Epithelial cell of proximal tubule (primary cell): ENCODE data around the gene ARHGAP40. TPM values are rescaled to one million over a fixed set of nuclear protein-coding genes. Genes with fewer than 3 reads are reported as not detected.

Source experiments
- DNase-seq: peaks from one replicate; pipeline ENCODE4 v3.0.0-alpha.2; 2011; ENCODE audit warnings: low read depth
- H3K4me3 ChIP-seq: 2 replicates; pipeline ENCODE4 v1.5.1; 2011; ENCODE audit warnings: low read depth, mild to moderate bottlenecking, low read length
- total RNA-seq: library from RNA; depleted of rRNA; stranded (reverse); fragments of >200 nt; gene quantifications from 2 replicates; pipeline ENCODE4 v1.2.3, GENCODE V29; 2015
- TF ChIP-seq, protein P1 (sequence below): conservative IDR thresholded peaks from 2 replicates; pipeline ENCODE4 v1.5.1; 2012; ENCODE audit warnings: low read depth, mild to moderate bottlenecking, low read length

Gene ARHGAP40
- total RNA-seq, 1 donor from 2014 or later, result 5.6 TPM

DNA sequence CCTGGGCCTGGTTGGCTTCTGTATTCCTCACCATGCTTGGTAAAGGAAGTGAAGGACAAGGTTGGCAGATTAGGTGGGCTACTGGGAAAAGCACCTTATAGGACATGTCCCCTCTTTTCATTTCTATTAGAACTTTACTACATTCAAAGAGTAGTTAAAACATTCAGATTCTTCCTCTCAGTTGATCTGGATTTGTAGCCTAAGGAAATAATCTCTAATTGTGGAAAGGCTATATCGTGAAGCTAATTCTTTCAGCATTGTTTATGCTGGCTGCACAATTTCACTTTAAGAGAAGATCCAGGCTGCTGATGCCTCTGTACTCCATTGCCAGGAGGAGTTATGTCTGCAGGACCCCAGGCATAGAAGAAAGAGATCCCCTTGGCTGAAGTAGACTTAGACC, 58.8 kb downstream of the ARHGAP40 start:
- DNase-seq, result no peak
- TF ChIP-seq, protein P1, sequence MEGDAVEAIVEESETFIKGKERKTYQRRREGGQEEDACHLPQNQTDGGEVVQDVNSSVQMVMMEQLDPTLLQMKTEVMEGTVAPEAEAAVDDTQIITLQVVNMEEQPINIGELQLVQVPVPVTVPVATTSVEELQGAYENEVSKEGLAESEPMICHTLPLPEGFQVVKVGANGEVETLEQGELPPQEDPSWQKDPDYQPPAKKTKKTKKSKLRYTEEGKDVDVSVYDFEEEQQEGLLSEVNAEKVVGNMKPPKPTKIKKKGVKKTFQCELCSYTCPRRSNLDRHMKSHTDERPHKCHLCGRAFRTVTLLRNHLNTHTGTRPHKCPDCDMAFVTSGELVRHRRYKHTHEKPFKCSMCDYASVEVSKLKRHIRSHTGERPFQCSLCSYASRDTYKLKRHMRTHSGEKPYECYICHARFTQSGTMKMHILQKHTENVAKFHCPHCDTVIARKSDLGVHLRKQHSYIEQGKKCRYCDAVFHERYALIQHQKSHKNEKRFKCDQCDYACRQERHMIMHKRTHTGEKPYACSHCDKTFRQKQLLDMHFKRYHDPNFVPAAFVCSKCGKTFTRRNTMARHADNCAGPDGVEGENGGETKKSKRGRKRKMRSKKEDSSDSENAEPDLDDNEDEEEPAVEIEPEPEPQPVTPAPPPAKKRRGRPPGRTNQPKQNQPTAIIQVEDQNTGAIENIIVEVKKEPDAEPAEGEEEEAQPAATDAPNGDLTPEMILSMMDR, result no peak
- H3K4me3 ChIP-seq, result no peak overlapping the region

DNA sequence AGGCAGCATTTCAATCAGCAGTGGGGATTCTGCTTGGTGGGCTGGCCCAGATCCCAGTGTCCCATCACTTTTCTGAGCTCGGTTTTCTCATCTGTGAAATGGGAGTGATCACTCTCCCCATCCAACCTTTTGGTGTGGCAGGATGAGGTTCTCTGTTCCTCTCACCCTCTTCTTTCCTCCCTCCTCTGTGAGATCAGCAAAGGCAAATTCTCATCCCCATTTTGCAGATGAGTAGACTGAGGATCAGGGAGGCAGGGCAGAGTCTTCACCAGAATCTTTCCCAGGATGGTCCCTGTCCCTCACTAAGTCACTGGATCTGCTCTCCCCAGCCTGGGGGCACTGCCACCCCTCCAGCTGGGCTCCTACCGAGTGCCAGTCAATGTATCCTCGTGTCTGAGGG, 62.1 kb downstream of the ARHGAP40 start:
- TF ChIP-seq, protein P1, result no peak
- no peak for DNase-seq
- H3K4me3 ChIP-seq, result no peak overlapping the region

DNA sequence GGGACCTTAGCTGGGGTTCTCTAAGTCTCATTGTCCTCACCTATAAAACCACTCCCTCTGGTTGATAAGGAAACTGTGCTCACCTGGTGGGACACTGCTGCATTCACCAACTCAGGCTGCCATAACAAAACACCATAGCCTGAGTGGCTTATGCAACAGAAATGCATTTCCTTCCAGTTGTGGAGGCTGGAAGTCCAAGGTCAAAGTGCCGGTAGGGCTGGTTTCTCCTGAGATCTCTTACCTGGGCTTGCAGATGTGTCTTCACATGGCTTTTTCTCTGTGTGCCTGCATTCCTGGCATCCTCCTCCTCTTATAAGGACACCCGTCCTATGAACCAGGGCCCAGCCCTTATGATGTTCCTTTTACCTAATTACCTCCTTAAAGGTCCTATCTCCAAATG, 62.7 kb downstream of the ARHGAP40 start:
- DNase-seq, result no peak
- no peak overlapping the region for H3K4me3 ChIP-seq

DNA sequence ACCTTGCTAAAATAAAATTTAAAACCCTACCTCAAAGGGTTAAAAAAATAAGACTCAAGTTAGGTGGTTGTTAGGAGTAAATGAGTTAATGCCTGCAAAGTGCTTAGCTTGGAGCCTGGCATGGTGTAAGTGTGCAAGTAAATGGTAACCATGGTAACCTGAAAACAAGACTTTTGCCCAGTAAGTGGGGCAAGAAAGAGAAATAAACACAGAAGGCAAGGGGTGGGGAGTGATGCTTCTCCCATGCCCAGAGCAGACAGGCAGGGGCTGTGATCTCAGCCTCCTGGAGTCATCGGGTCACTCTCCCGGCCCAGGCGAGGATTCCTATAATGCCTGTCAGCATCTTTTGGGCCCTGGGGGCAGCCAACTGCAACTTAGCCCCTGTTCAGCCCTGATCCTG, 63.5 kb downstream of the ARHGAP40 start:
- TF ChIP-seq, protein P1, result no peak
- no peak overlapping the region for H3K4me3 ChIP-seq
- no peak for DNase-seq

More for the DNA sequence above, 62.7 kb downstream of the ARHGAP40 start:
- TF ChIP-seq, protein P1, result no peak

DNA sequence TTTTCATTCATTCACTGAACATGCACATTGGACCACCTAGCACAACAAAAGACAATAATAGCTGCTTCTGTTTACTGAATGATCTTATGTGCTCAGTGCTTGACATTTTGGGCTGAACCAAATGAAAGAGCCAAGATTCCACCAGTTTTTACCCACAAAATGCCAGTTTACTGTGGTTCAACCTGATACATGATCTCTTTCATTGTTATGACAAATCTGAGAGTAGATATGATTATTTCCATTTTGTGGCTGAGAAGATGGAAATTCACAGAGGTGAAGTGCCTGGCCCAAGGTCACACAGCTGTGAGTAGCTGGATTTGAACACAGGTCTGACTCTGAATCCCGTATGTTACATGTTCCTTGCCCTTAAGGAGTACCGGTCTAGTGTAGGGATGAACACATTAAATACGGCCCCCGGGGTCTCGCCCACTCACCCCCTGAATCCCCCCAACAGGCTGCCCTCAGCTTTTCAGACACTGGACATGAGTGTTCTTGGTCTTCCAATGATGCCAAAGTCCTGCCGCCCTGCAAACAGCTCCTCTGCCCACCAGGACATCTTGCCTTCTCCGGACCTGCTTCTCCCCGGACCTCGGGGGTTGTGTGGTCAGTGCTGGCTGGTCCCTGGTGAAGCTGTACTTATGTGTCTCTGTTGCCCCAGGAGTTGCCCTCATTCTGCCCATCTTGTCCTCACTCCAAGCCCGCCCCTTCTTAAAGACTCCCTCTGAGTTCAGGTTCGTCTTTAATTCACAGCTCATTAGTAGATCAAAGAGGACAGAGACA, 64.1 kb downstream of the ARHGAP40 start:
- no peak for DNase-seq
- TF ChIP-seq, protein P1, result no peak
- no peak overlapping the region for H3K4me3 ChIP-seq

DNA sequence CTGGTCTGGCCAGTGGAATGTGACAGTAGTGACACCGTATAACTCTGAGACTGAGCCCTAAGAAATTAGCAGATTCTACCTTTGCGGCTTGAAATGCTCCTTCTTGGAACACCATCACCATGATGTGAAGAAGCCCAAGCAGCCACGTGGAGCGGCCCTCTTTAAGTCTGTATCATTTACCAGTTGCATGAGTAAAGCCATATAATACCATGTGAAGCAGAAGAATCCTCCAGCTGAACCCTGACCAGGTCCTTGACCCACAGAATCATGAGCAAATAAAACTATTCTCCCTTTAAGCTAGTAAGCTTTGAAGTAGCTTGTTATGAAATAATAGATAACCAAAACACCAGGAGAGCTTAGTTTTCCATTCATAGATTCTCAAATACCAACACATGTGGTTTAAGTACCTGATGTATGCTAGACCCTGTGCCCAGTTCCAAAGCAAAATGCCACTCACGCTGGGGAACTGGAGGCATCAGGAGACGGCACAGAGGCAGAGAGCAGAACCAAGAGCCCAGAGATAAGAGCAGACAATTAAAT, 65.9 kb downstream of the ARHGAP40 start:
- TF ChIP-seq, protein P1, result no peak
- H3K4me3 ChIP-seq, result no peak overlapping the region
- DNase-seq, result no peak

DNA sequence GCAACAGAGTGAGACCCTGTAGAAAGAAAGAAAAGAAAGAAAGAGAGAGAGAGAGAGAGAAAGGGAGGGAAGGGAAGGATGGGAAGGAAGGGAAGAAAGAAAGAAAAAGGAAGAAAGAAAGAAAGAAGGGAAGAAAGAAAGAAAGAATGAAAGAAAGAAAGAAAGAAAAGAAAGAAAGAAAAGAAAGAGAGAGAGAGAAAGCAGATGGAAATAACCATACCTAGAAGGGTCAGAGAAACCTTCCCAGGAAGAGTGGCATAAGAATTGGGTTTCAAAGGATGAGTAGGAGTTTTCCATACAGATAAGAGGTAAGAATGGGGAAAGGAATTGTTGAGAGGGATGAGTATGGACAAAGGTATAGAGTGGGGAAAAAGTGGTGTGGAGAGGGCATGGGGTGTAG, 68.1 kb downstream of the ARHGAP40 start:
- DNase-seq, result no peak
- TF ChIP-seq, protein P1, result no peak
- H3K4me3 ChIP-seq, result no peak overlapping the region
